Non-pigmented ciliary epithelial cell (primary cell): Measurements from ENCODE around the gene FBXO5.
"Not testable (repeated sequence)": the region's sequence is repeated elsewhere in the genome, so short reads cannot be mapped to it uniquely, and the experiment has no call there.

Experiments used
- DNase-seq: peaks from one replicate; pipeline ENCODE4 v3.0.0-alpha.2; 2010; ENCODE audit warnings: low read depth

FBXO5 gene

DNA sequence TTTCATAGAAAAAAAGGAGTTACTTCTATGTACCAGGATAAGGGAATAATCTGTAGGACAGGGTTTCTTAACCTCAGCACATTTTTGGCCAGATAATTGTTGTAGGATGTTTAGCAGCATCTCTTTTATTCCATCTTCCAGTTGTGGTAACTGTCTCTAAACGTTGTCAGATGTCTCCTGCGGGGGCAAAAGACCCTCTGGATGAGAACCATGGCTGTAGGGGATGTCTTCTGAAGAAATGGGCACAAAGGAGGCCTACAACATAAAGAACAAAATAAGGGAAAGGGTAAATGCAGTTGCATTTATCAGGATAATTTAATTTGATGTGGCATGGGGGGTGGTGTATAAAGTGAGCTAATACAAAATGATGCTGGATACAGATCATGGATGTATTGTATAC lies 4.1 kb upstream of the FBXO5 start:
- DNase-seq = no peak

DNA sequence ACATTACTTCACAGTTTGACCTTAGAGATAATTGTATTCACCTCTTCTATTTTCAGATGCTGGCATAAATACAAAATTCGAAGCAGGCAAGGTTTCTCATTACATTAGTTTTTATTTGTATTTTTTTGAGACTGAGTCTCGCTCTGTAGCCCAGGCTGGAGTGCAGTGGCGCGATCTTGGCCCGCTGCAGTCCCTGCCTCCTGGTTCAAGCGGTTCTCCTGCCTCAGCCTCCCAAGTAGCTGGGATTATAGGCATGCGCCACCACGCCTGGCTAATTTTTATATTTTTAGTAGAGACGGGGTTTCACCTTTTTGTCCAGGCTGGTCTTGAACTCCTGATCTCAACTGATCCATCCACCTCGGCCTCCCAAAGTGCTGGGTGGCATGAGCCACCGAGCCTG lies 2.5 kb upstream of the FBXO5 start:
- not testable (repeated sequence) for DNase-seq

DNA sequence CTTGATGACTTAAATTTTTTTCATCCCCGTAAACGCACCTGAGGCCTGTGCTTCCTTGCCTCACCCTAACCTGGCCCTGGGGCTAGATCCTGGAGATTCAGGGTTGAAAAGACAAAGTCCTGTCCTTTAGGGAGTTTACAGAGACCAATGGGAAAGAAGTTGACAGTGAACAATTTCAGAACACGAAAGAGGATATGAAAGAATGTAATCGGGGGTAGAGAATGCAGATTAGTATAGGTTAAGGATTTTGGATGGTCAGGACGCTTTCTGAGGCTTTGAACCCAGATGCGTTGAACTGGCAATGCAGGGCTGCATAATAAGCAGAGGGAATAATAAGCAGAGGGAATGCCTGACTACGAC lies 1.7 kb upstream of the FBXO5 start:
- no peak for DNase-seq

DNA sequence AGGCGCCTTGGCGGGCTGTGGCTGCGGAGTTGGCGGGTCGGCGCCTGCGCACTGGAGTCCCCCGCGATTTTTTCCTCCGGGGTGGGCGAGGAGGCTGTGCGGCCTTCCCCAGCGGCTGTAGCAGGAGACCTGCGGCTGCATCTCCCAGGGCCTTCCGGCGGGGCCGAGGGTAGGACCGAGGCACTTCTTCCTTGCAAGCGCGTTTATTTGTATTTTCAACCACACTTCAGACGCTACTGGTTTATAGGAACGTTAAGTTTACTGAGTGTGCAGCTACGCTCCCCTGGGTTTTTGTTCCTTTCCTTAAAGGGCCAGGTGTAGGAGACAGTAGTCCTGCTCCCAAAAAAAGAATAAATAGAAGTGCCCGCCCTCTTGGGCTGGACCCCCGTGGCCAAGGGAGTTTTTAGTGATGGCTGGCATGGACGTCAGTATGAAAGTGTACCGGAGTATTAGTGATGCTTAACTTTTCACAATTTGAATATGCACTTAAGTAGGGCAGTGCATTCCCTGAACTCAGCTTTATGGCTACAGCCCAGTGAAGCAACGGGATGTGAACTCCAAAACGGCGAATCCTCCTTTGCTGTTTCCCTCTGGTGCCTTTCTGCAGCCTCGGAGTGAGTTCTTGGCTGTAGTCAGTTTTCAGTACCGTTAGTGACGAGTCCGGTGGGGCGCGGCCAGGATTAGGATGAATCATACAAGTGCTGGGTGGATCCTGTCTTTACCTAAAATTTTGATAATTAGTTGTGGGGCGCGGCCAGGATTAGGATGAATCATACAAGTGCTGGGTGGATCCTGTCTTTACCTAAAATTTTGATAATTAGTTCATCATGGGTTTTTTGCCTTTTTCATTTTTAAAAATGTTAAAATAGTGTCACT lies 1.0 kb upstream of the FBXO5 start:
- peak; percentile 37 for DNase-seq

DNA sequence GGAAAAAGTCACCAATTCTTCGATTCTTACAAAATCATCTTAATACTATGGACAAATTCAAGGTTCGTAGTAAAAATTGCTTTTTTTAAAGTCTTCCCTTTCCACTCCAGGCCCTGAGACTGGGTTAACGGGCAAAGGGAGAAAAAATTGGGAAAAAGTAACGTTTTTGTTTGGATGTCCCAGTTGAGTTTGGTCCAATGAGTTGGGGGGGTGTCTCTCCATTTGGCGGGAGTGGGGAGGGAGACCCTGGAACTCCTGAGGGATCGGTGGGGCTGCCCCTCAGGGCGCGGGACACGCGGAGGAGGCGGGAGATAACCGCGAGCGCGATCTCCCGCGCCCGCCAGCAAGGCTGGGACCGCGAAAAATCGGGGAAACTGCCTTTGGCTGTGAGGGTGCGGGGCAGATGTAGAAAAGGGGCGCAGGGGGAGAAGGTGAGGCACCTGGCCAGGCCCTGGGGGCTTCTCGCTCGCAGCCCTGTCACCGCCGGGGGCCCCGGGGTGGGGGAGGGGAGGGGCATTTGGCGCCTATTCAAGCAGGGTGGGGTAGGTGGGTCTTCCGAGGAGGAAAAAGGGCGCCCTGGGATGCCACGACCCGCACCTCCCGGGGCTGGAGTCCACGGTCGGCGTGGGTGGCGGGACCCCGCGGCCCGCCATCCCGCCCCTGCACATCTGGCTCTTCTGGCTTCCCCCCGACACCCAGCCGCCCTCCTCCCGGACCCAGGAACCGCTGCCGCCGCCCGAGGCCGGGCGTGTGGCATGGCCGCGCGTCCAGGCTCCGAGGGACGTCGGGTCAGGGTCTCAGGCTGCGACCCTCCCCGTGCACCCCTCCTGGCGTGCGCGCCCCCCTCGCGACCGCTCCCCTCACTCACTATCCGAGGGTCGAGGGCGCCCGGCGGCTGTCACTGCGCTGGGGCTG lies 595 bp downstream of the FBXO5 start:
- no peak for DNase-seq

DNA sequence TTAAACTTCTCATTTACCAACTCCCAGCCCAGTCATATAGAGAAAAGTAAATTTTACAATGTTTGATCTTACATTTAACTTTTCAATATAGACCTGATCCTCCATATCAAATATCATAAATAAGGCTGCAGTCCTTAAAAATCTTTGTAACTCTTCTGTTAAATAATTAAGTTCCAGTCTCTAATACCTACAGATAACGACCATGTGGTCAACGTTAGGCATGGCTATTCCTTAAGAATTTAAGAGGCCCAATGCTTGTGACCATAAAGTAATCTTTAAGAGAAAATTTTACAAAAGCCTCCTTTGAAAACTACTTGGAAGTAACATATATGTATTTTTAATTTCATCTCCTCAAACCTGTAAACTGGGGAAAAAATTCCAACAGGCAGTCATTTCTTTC lies 1.6 kb downstream of the FBXO5 start:
- no peak for DNase-seq

DNA sequence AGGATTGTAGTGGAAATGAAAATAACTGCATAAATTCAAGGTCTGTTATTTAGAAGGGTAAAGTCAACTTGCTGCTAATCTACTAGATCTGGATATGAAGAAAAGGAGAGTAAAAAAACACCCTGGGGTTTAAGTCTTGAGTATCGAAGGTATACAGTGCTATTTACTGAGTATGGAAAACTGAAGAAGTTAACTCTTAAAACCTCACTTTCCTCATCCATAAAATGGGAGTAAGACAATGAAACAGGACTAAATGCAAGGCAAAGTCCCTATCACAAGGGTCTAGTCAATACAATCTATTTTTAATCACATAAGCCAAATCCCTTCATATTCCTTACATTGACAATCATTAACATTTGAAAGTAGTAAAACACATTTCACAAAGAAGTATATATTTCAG lies 2.2 kb downstream of the FBXO5 start:
- no peak for DNase-seq

DNA sequence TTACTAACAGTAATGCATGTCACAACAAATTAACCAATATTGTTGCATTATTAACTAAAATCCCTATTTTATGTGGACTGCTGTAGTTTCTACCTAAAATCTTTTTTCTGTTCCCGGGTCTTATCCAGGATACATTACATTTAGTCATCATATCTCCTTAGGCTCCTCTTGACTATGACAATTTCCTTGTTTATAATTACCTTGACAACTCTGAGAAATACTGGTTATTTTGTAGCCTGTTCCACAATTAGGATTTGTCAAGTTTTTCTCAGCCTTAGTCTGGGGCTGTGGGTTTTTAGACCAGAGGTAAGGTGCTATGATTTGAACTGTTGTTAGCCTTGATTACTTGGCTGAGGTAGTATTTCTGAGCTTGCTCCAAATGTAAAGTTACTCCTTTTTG lies 3.7 kb downstream of the FBXO5 start:
- DNase-seq = no peak

DNA sequence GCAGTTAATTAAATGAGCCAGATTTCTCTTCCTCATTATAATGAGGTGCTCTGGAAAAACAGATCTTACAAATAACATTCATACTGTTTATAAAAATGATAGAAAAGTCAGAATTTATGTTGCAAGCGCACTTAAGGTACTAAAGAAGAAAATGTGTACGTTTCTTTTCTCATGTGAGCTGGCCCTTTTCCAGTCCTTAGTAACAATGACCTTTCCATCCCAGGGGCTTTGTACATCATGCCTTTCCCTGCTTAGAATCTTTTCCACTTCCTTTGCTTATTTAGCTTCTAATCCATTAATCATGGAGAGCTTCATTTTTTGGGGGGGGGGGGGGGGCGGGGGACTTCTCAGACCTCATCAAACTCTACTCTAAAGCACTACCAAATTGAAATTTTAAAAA lies 4.8 kb downstream of the FBXO5 start:
- DNase-seq = no peak

DNA sequence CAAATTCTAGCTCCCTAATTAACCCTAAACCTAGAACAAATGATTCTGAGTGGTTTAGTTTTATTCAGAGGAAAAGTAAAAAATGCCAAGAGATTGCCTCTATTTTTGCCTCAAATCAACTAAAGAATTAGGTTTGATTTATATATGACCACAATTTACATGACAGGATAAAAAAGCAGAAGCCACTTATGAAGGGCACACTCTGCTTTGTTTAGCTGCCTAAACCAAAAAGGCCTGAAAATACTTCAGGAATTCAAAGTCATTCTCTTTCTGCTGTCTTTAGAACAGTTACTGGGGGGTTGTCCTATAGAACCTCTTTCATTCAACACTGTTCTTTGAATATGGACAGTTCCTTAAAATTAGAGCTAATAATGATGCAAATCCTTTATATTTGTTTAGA lies 5.3 kb downstream of the FBXO5 start:
- no peak for DNase-seq

DNA sequence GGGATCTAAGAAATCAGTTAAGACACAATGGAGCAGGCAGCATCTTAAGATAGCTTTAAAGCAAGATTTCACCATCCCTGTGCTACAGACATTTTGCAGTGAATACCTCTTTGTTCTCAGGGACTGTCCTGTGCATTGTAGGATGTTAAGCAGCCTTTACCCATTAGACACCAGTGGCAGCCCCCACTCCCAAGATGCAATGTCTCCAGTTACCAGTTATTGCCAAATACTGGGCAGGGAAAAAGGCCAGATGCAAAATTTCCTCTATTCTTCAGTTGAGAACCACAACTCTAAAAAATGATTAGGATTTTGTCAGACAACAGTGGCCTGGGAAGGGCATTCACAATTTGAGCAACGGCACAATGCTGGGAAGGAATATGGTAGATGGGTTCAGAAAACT lies 6.1 kb downstream of the FBXO5 start:
- DNase-seq = no peak

DNA sequence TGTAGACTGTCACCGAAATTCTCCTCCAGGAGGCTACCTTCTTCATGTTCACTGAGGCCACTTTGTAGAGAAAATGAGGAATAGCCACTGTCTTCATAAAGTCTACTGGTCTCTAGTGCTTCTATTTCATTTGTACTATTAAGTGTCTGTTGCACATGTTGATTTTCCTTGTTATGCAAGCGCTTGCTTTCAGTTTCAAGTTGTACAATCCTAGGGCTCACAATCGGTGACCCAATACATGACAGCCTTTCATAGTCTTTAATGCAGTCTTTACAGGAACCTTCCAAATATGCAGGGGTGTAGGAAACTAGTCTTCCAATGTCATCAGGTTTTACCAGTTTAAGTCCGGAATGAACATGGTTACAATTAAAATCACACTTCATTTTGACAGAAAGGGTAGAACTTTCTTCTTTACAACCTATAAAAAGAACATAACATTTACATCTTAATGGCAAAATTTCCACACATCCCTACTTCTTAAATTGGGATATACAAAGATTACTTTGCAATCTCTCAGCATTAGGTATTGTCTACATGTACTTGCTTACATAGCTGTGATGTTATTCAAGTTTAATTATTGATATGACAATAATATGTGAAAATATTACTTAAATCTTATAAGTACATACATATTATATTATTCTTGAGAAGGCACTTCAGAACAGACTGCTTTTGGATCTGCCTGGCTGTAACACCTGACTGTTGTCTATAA lies 7.5 kb downstream of the FBXO5 start:
- no peak for DNase-seq

DNA sequence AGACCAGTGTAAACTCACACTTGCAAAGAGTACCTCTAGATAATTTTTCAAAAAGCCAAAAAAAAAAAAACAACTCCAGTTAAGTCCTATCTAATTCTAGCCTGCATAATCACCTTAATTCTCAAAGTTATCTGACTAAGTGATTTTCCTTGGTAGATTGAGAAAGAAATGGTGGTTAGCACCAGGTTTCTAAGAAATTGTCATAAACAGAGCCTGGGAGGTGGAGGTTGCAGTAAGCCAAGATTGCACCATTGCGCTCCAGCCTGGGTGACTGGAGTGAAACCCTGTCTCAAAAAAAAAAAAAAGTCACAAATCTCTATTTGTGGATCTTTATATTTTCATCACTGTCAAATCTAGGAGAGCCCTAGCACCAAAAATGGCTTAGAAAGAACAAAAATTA lies 8.9 kb downstream of the FBXO5 start:
- no peak for DNase-seq

DNA sequence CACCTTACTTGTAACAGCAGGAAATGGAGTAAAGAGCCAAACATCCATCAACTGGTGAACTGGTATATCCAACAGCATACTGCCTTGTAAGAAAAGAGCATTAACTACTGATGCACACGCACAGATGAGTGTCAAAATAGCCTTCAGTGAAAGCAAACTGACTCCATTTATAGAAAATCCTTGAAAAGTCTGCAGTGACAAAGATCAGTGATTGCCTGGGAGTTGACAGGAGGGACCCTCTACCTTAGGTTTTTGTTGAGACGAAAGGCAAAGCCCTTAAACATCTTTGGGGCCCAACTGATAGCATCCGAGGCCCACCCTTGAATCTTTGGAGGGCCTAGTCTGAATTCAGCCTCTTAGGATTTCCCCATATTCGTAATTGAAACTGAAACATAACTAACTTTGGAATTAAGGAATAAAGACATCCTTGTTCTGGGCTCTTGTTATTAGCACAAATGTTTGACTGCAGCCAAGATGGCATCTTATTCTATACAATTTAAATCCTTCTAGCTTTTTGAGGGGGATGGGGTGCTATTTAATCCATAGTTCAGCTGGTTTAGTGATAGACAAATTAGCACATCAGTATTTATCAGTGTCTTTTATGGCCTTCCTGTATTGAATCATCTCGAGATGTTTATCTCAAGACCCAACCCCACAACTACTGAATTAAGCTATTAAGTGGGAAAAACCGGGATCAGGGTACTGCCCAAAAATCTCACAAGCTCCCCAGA lies 13.0 kb downstream of the FBXO5 start:
- DNase-seq = no peak

DNA sequence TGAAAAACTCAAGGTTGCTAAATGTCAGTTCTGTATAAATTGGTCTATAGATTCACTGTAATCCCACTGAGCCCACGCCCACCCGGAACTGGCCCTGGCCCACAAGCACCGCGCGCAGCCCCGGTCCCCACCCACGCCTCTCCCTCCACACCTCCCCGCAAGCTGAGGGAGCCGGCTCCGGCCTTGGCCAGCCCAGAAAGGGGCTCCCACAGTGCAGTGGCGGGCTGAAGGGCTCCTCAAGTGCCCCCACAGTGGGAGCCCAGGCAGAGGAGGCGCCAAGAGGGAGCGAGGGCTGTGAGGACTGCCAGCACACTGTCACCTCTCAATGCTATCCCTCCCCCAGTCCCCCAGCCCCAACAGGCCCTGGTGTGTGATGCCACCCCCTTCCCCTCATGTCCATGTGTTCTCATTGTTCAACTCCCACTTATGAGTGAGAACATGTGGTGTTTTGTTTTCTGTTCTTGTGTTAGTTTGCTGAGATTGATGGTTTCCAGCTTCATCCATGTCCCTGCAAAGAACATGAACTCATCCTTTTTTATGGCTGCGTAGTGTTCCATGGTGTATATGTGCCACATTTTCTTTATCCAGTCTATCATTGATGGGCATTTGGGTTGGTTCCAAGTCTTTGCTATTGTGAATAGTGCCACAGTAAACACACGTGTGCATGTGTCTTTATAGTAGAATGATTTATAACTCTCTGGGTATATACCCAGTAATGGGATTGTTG lies 16.5 kb downstream of the FBXO5 start:
- DNase-seq = not testable (repeated sequence)

DNA sequence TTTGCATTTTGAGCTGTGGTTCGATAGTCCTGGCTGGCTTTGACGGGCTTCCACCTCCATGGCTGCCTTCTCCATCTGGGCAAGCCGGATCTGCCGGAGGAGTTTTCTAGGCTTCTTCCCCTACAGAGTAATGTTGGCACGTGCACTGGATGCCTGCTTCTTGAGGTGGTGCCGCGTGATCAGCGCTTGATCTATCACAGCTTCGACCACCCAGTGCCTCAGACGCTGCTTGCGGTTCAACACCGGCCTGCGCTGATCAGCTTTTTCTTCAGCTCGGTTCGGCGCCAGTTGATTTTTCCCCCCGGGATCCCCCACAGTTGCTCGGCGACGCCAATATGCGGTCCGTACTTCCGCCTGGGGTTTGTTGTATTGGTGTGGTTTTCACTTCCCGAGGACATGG lies 23.5 kb downstream of the FBXO5 start:
- DNase-seq = no peak

DNA sequence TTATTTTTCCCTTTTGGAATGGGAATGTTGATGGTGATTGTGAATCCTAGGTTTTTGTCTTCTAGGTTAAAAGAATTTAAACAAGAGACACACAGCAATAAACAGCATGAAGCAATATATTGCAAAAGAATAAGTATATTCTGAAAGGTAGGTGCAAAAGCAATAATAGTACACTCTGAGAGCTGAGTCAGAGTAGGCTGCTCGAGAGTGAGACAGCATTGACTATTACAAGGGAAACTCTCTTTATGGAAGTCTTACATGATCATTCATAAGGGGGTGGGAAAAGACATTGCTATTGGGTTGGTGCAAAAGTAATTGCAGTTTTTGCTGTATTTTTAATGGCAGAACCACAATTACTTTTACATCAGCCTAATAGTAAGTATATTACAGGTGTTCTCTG lies 25.0 kb downstream of the FBXO5 start:
- DNase-seq = no peak

DNA sequence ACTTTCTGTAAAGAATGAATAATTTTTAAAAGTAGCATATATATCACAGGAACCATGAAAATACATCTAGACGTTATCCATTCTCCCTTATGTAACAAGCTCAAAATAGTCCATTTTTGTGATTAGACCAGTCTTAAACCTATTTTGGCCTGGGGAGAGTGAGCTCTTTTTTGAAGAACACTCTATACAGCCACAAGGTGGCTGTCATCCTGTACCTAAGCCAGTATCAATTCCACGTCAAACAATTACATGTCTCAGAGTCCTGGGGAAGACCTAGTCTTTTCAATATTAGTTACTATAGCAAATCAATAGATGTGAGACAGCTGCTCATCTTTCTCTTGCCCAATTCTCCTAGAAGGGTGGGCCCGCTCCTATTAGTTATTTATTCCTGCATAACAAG lies 28.4 kb downstream of the FBXO5 start:
- DNase-seq = no peak

DNA sequence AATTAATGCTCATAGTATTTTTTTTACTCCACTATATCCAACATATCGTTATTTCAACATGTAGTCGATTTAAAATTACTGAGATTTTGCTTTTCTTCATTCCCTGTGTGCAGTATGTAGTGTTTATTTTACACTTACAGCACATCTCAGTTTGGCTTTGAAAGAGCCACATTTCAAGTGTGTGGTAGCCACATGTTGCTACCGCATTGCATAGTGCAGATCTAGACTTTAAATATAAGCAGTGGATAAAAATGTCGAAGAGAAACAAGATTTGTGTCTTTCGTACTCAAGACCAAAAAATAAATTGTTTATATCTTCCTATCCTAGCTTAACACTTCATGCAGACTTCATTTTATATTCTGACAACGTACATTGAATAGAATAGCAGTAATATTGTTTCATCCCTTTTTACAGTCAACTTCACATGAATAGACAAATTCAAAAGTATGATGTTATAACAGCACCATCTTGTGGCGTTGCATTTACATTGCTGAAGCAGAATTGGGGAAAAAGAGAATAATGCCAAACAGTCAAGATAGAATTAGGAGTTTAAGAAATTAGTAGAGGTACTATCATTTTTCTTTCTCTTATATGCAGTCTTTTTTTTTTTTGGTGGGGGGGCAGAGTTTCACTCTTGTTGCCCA lies 29.9 kb downstream of the FBXO5 start:
- no peak for DNase-seq

DNA sequence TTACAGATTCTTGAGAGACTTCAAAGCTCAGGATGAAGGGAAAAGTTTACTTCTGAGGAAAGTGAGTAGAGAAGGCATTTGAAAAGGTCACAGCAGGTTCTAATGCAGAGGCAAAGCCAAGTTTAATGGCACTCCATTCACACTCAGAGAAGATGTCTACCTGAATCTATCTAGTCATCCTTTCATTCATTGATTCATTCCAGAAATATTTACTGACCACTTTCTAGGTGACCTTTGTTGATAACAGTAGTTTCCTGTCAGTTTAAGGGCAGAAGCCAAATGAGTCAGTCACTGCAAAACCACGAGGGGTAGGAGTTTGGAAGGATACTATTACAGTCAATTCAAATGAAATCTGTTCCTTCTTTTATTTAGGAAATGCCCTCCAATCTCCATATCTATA lies 30.8 kb downstream of the FBXO5 start:
- no peak for DNase-seq

DNA sequence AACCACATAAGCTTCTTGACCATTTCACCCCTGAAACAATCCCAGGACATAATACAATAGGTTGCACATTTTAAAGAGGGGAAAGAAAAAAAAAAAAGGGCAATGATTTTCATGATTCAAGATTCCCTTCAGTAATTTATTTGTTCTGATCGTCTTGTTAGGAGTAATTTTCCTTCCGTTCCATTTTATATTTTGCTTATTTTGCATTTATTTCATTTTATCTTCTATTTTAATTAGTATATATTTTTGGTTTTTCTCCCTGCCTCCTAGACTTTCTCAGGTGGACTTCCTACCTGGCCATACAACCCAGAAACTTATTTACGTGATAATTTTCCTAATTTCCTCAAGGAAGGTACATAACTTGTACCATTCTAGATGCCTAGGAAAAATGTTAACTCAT lies 32.6 kb downstream of the FBXO5 start:
- DNase-seq = no peak
